ENCODE measurements around the gene OR13H1.
"Not testable (repeated sequence)": the region's sequence is repeated elsewhere in the genome, so short reads cannot be mapped to it uniquely, and the experiment has no call there.

OR13H1 gene

GRCh38 chrX:131543774-131544173 is at the start of gene OR13H1:
OR13H1 (plus strand) TSS chrX:131544074; CDS start chrX:131544074, 0 bp downstream.
- no peak for DNase-seq (ENCODE audit: low read depth)

GRCh38 chrX:131501556-131501955 is 42.3 kb upstream of the OR13H1 start:
- DNase-seq (ENCODE audit: low read depth), result not testable (repeated sequence)

GRCh38 chrX:131513159-131513914 is 30.5 kb upstream of the OR13H1 start:
- no peak for DNase-seq (ENCODE audit: low read depth)

GRCh38 chrX:131521824-131522223 is 22.1 kb upstream of the OR13H1 start:
- no peak for DNase-seq (ENCODE audit: low read depth)

GRCh38 chrX:131544218-131544617 is 344 bp downstream of the OR13H1 start:
- DNase-seq (ENCODE audit: low read depth), result no peak

- DNase-seq (ENCODE audit: low read depth), result no peak
Observed at GRCh38 chrX:131549011-131549410, 5.1 kb downstream of the OR13H1 start.

GRCh38 chrX:131552453-131552852 is 8.6 kb downstream of the OR13H1 start:
- DNase-seq (ENCODE audit: low read depth), result not testable (repeated sequence)

GRCh38 chrX:131558562-131558961 is 14.7 kb downstream of the OR13H1 start:
- no peak for DNase-seq (ENCODE audit: low read depth)

GRCh38 chrX:131564553-131565229 is 20.8 kb downstream of the OR13H1 start:
- DNase-seq (ENCODE audit: low read depth), result no peak

- DNase-seq (ENCODE audit: low read depth), result no peak
Observed at GRCh38 chrX:131565909-131566308, 22.0 kb downstream of the OR13H1 start.

- DNase-seq (ENCODE audit: low read depth), result no peak
Observed at GRCh38 chrX:131571348-131571747, 27.5 kb downstream of the OR13H1 start.

- no peak for DNase-seq (ENCODE audit: low read depth)
Observed at GRCh38 chrX:131572372-131573014, 28.6 kb downstream of the OR13H1 start.

GRCh38 chrX:131577413-131577812 is 33.5 kb downstream of the OR13H1 start:
- DNase-seq (ENCODE audit: low read depth), result no peak

- no peak for DNase-seq (ENCODE audit: low read depth)
Observed at GRCh38 chrX:131577999-131578734, 34.3 kb downstream of the OR13H1 start.

GRCh38 chrX:131578735-131579367 is 35.0 kb downstream of the OR13H1 start:
- not testable (repeated sequence) for DNase-seq (ENCODE audit: low read depth)

- DNase-seq (ENCODE audit: low read depth), result no peak
Observed at GRCh38 chrX:131588995-131589394, 45.1 kb downstream of the OR13H1 start.
